ENCODE measurements around the gene OR10G2. TPM values are rescaled to one million over a fixed set of nuclear protein-coding genes. Genes with fewer than 3 reads are reported as not detected.

The OR10G2 gene
- total RNA-seq, 2 experiments from 2014 or later, result not detected

DNA sequence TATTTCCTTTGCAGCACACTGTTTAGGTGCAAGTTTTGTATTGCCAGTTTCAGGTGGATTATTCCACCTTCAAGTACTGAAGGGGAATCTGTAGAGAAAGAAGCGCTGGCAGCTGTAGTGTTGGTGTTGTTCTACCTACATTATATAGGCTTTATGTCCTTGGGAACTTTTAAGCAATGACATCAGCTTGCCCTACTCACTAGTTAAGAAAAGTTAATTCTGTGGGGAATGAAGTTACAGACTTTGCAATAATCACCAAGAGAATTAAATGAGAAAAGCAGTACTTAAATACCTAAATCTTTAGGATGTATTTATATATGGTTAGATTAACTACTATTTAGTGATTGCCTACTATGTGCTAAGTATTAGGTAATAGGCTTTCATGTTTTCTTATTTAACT is 39.0 kb upstream of the OR10G2 start, which contains the start of gene OR4E1:
OR4E1 (minus strand) TSS at position 101 of the 400 bp plus-strand sequence. CDS start 2,883 bp downstream, outside the sequence.
- Mint-ChIP-seq H3K27me3 (peaks cover 52% of the 10 kb centered on the region), H3K27ac (no peak within 1 kb of the TSS), H3K36me3 (ENCODE audit: low read depth) (peaks cover 4% of the 10 kb centered on the region), H3K4me3 (no peak within 1 kb of the TSS), H3K9me3 (peaks cover 4% of the 10 kb centered on the region), H3K4me1 (ENCODE audit: low read depth) (no peaks in the 10 kb centered on the region)
- Histone ChIP-seq H3K4me3 (ENCODE audit: low read length) (no peak within 1 kb of the TSS), H3K27me3 (ENCODE audit: control insufficient read depth in 1 of 2, insufficient read depth in 2 of 2, low read length in 2 of 2) (peaks cover 0 to 7% of the 10 kb centered on the region in 2 experiments), H3K4me1 (ENCODE audit: insufficient read depth, low read length) (no peaks in the 10 kb centered on the region), H3K27ac (ENCODE audit: low read depth in 1 of 2, low read length in 2 of 2) (no peak within 1 kb of the TSS), H3K9me3 (ENCODE audit: control insufficient read depth in 1 of 2, insufficient read depth in 1 of 2, low read length in 2 of 2) (peaks cover 10 to 12% of the 10 kb centered on the region in 2 experiments), H3K36me3 (ENCODE audit: insufficient read depth, low read length) (no peaks in the 10 kb centered on the region)
- ChIA-PET POLR2A (no interaction called here), CTCF (interaction anchor here (0.7 kb wide), 1 partner anchor 119 kb away, joined by 3 read pairs; no protein-coding TSS in a partner anchor)
- intact Hi-C loops (cut with DNase I, micrococcal nuclease), result no loop called here
- DNase-seq, result no peak
- ATAC-seq (ENCODE audit: poor library complexity), result no peak
- TF ChIP-seq, protein P1, sequence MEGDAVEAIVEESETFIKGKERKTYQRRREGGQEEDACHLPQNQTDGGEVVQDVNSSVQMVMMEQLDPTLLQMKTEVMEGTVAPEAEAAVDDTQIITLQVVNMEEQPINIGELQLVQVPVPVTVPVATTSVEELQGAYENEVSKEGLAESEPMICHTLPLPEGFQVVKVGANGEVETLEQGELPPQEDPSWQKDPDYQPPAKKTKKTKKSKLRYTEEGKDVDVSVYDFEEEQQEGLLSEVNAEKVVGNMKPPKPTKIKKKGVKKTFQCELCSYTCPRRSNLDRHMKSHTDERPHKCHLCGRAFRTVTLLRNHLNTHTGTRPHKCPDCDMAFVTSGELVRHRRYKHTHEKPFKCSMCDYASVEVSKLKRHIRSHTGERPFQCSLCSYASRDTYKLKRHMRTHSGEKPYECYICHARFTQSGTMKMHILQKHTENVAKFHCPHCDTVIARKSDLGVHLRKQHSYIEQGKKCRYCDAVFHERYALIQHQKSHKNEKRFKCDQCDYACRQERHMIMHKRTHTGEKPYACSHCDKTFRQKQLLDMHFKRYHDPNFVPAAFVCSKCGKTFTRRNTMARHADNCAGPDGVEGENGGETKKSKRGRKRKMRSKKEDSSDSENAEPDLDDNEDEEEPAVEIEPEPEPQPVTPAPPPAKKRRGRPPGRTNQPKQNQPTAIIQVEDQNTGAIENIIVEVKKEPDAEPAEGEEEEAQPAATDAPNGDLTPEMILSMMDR (IDR thresholded peaks at IDR 0.05), result no peak

DNA sequence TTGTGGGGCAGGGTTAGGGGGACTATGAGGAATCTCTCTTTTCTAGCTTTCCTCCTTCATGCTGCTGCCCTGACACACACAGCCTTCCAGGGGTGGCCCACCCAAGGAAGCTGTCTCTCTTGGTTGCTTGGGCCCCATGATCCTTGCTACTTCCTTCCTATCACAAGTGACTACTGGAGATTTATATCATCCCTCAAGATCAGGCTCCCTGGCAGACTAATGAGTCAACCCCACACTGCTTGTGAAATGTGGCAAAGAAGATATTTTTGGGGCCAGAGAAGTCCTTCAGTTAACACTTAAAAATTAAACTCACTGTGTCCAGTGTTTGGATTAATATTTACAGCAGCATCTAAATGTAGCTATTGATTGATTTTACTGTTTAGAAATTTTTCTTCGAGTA is 37.4 kb upstream of the OR10G2 start:
- no peak overlapping the region for H3K4me3 Mint-ChIP-seq
- CTCF ChIA-PET, result no interaction called here
- POLR2A ChIA-PET, result no interaction called here
- H3K36me3 Mint-ChIP-seq (ENCODE audit: low read depth), result peaks cover under 1% of the 10 kb centered on the region
- no peak for ATAC-seq (ENCODE audit: poor library complexity)
- Histone ChIP-seq H3K27ac (ENCODE audit: low read depth in 1 of 2, low read length in 2 of 2) (no peak overlapping the region), H3K36me3 (ENCODE audit: insufficient read depth, low read length) (no peaks in the 10 kb centered on the region), H3K27me3 (ENCODE audit: control insufficient read depth in 1 of 2, insufficient read depth in 2 of 2, low read length in 2 of 2) (peaks cover 0 to 7% of the 10 kb centered on the region in 2 experiments), H3K4me1 (ENCODE audit: insufficient read depth, low read length) (no peaks in the 10 kb centered on the region), H3K9me3 (ENCODE audit: control insufficient read depth in 1 of 2, insufficient read depth in 1 of 2, low read length in 2 of 2) (peaks cover 10 to 12% of the 10 kb centered on the region in 2 experiments), H3K4me3 (ENCODE audit: low read length) (no peak overlapping the region)
- no peak for DNase-seq
- TF ChIP-seq, protein P1 (IDR thresholded peaks at IDR 0.05), result no peak
- peaks cover under 1% of the 10 kb centered on the region for H3K9me3 Mint-ChIP-seq
- intact Hi-C loops (cut with DNase I, micrococcal nuclease), result no loop called here
- H3K27ac Mint-ChIP-seq, result no peak overlapping the region
- H3K27me3 Mint-ChIP-seq, result peaks cover 41% of the 10 kb centered on the region
- H3K4me1 Mint-ChIP-seq (ENCODE audit: low read depth), result no peaks in the 10 kb centered on the region

DNA sequence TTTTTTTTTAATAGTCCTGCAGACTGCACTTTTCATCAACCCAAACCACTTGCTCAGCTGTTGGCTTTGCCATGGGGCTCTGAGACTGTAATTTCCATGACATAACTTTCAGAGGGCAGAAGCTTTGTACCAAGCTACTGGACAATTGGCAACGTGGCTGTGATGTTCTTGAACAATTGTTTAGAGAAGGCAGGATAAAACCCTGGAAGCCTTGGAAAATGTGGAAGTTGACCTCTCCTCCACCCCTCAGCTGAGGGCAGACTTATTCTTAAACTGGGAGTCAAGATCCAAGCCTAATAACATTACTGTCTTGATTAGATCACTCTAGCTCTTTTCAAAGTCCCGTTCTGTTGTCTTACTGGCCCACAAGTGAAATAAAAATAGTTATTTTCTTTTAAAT is 36.6 kb upstream of the OR10G2 start:
- TF ChIP-seq, protein P1 (IDR thresholded peaks at IDR 0.05), result no peak
- CTCF ChIA-PET, result no interaction called here
- H3K27ac Mint-ChIP-seq, result no peak overlapping the region
- H3K4me1 Mint-ChIP-seq (ENCODE audit: low read depth), result no peaks in the 10 kb centered on the region
- no peaks in the 10 kb centered on the region for H3K36me3 ChIP-seq (ENCODE audit: insufficient read depth, low read length)
- POLR2A ChIA-PET, result no interaction called here
- H3K27me3 Mint-ChIP-seq, result peaks cover 41% of the 10 kb centered on the region
- no peak overlapping the region for H3K27ac ChIP-seq (ENCODE audit: low read depth in 1 of 2, low read length in 2 of 2)
- peaks cover 8 to 12% of the 10 kb centered on the region in 2 experiments for H3K9me3 ChIP-seq (ENCODE audit: control insufficient read depth in 1 of 2, insufficient read depth in 1 of 2, low read length in 2 of 2)
- no peaks in the 10 kb centered on the region for H3K36me3 Mint-ChIP-seq (ENCODE audit: low read depth)
- no peak for DNase-seq
- H3K4me1 ChIP-seq (ENCODE audit: insufficient read depth, low read length), result no peaks in the 10 kb centered on the region
- H3K9me3 Mint-ChIP-seq, result no peaks in the 10 kb centered on the region
- H3K4me3 ChIP-seq (ENCODE audit: low read length), result no peak overlapping the region
- ATAC-seq (ENCODE audit: poor library complexity), result no peak
- intact Hi-C loops (cut with DNase I, micrococcal nuclease), result no loop called here
- H3K27me3 ChIP-seq (ENCODE audit: control insufficient read depth in 1 of 2, insufficient read depth in 2 of 2, low read length in 2 of 2), result peaks cover 0 to 10% of the 10 kb centered on the region in 2 experiments
- no peak overlapping the region for H3K4me3 Mint-ChIP-seq

Data from CD4-positive, alpha-beta T cell (primary cell).